ENCODE data around the gene DPP4.
"Not testable (repeated sequence)": the region's sequence is repeated elsewhere in the genome, so short reads cannot be mapped to it uniquely, and the experiment has no call there.

Gene DPP4

DNA sequence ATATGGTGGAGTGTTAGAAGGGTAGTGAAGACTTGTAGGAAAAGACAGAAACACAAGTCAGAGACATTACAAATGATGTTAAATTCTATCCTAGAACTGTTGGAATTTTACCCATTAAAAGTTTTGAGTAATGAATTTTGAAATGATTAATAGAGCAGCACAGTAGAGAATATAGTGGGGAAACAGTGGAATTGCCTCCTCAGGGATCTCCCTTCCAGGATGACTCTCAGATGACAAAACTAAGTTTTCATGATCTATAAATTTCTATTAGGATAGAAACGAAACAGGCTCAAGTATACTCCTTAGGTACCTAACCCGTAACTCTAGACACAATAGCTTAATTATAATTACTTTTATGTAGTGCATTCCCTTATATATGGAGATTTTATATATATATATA is 86.7 kb downstream of the DPP4 start:
- no peak for DNase-seq

DNA sequence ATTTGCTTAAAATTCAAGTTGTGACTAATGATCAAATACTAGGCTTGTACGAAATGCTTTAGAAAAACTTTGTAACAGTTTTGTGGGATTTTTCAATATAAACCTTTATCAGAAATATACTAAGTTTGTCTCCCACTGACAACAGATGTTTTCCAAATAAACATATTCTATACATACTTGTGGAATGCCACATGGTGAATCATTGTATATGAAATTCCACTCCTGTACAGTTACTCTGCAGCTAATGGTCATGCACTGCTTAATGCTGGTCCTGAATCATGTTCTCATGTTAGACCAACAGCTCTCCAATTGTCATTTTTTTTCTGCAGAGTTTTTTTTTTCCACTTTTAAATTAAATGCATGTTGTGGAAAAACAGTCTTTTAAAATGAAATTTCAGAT is 90.1 kb downstream of the DPP4 start:
- no peak for DNase-seq

DNA sequence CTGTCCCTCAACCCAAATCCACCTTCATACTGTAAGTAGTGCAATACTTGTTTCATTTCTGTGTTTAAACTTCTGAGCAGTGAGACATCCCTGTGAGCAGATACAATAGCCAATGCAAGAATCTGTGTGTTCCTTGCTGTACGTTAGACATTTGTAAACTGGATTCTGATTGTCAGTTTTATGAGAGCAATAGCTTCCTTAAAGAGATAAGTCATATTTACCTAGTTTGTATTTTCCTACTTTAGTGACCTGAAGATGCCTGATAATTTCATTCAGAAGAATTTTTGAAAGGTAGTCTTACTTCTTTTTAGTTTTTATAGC is 90.7 kb downstream of the DPP4 start:
- no peak for DNase-seq

DNA sequence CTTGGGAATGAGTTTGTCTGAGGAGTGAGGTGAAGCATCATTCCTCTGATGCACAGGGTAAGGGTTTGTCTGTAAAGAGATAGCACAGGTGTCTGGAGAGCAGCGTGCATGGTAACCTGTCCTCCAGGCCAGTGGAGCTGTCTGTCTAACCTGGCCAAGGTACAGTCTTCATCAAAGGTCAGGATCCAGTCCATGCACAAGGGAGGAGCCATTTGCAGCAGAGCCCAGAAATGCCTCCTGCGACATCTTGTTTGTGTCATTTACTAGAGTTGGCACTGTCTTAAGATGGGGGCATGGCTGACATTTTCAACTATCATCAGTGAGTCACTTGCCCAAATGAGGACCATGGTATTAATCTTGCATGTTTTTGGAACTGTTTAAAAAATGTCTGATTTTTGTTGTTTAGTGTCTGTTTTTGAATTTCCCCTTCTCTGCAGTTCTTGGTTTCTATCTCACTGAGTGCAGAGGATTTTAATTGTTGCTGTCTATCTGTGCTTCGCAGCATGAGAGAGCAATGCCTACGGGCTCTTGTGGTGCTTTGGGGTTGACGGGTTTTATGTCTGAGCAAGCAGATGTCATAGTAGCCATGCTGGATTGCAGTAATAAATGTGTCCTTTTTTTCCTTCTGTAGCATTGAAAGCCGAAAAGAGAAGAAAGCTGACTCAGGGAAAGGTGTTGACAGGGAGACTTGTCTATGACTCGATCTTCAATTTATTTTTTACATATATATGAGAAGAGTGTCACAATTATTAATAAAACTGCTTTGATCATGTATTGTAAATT is 91.3 kb downstream of the DPP4 start:
- DNase-seq = no peak

DNA sequence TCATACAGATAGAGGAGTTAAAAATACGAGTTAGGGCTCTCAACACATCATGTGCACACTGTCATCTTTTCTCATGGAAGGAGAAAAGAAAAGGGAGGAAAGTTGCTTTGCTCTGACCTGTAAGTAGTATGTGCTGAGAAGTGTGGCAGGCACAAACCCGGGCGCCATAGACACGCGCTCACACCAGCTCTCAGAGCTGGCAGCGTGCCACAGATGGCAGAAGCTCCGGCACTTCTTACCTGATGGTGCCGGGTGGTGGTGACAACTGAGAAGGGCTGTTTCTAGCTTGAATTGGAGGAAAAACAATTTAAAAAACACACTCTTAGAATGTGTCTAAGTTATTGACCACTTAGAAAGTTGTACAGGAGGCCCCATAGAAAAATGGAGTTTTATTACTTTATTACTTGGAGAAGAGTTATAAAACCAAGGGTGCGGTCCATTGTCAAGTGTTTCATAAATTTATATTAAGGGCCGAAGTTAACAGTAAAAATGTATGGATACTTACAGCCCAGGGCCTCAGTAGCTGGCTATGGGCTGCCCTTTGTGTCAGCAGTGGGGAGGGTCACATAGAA is 92.2 kb downstream of the DPP4 start:
- no peak for DNase-seq

DNA sequence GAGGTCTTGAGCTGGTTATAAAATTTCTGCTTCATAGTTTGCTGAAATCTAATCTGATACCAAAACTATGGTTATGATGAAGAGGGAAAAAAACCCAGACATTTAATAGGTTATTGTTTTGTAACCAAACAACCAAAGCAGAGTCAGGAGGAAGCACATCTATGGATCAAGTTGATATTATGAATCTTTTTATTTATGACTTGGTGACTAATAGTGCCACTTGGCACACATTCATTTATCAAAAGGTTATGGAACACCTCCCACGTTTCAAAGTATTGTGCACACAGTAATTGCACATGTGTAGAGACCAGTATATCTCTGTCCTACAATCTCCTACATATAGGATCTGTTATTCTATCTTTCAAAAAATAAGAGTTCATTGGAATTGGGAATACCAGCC is 93.0 kb downstream of the DPP4 start:
- no peak for DNase-seq

DNA sequence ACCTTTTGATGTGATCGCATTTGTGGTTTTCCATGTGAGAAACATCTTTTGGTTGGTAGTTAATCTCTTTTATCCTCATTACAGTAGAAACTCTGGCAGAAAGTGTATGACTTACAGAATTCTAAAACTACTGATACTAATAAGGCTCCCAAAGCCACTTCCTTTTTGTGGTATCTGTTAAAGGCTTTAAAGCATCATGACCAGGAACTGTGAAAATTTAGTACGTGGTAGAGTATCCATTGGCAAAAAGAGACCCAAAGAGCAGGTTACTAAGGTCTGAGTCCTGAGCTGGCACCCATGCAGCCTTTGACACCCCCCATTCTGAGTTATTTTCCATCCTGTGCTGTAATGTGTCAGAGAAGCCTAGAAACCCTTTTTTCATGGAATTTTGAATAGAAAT is 94.5 kb downstream of the DPP4 start:
- DNase-seq = no peak

DNA sequence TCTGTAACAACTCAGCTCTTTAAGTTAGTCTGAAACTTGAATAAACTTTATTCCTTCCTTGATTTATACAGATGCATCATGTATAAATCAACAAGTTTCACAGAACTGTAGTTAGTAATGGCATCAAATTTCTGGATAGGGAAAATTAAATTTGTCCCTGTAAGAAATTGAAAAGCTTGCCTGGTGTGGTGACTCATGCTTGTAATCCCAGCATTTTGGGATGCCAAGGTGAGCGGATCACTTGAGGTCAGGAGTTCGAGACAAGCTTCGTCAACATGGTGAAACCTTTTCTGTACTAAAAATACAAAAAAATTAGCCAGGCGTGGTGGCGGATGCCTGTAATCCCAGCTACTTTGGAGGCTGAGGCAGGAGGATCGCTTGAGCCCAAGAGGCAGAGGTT is 96.1 kb downstream of the DPP4 start:
- not testable (repeated sequence) for DNase-seq

DNA sequence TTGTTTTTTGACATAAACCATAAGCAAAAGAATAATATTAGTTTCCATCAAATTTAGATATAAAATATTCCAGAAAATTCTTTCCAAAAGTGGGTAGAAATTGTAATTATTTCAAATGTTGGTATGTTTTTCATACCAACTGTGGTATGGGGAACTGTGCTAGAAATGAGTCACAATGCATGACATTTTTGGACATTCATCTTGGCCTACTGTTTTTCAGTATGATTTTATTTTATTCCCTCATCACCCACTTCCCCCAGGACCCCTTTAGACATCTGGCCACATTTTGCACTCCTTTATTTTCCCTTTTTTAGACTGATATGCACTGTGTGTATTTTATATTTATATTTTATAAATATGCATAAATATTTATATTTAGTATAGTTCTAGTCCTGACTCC is 97.1 kb downstream of the DPP4 start:
- DNase-seq = no peak

DNA sequence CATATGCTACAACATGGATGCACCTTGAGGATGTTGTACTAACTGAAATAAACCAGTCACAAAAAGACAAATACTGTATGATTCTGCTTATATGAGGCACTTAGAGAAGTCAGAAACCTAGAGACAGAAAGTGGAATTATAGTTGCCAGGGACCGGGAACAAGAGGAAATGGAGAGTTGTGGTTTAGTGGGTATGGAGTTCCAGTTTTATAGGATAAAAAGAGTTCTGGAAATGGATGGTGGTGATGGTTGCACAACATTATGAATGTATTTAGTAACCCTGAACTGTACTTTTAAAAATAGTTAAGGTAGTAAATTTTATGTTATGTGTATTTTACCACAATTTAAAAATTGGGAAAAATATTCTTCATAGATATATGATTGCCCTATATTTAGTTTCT is 97.7 kb downstream of the DPP4 start:
- no peak for DNase-seq

DNA sequence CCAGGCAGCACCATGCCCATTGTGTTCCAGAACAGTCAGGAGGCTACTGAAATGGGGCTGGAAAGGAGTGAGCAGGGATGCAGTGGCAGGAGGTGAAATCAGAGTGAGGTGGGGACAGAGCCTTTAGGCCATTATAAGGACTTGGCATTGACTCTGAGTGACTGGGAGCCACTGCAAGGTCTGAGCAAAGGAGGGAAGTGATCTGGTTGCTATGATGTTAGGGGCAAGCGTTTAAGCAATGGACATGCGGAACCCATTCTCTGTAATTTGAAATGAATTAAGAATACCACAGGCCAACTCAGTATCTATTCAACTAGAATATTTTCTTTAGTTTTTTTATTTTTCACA is 98.2 kb downstream of the DPP4 start:
- no peak for DNase-seq

DNA sequence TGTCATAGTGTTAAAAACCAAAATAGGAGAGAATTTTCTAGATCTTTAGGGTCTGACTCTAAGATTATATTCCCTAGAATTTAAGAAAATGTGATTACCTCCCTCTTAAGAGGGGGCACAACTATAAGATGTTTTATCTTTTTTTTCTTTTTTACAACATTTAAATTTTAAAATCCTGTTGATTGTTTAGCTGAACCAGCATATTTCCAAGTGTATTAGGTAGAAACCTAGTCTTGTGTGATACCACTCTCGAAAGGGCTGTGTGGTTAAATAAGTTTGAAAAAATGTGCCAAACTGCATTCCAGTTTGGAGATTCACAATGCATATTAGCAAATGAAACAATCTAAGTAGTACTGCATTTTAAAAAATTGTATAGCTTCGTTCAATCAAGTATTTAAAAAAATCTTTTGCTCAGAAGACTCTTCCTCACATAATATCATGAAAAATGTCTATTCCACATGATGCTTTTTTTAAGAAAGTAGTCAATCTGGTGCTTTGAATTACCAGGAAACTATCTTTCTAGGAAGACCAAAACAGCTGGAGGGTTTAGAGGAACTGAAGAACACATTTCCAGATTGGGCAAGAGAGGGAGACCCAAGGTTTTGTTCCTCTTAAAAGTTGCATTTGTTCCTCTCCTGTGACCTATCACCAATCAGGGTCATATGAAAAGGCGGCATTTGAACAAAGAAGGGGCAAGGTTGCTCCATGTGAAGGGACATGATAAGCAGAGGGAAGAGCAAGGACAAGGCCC is 98.8 kb downstream of the DPP4 start:
- no peak for DNase-seq

DNA sequence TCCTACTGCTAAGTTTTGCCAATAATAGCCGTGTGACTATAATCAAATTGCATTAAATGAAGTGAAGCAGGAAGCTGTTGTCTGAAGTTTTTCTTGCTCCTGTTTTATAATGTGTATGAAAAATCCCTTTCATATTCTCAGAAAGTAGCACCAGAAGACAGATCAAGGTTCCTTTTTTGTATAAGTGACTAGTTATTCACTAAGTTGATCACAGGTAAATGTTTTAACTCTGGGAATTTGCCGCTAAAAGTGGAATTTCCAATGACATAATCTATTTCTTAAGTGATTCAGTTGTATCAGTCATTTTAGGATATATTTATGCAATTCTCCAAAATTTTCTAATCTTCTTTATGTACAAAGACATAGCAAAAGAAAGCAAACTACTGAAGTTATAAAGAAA is 99.6 kb downstream of the DPP4 start:
- DNase-seq = no peak

DNA sequence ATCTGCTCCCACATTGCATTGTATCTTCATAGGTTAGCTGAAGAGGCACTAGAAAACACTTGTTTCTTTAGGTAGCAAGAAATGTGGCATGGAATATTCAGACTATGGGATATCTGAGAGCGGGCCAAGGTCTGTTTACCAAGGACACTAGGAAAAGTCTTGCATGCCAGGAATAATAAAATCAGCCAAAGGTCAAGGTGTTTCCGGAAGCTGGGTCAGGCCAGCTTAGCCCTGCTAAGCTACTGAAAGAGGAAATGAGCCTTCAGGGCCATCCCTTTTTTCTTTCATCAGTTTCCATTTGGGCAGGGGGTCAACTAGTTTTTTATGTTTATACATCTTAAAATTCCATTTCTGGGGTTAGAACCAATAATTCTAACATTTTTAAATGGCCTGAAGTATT is 101.1 kb downstream of the DPP4 start:
- no peak for DNase-seq

DNA sequence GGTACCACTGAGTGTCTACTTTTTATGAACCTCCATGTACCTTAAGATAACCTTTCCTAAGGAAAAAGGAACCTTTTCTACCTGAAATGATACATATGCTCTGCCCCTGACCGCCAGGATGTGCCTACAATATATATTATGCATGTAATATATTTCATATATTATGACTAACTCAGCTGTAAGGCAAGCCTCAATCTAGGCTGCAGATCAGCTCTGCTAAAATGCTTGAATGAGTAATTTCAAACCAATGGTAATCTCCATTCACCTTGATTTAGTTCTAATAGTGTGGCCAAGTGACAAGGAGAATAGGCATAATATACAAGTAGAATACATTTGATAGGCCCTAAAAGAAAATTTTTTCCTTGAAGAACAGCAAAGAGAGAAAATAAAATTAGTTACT is 101.8 kb downstream of the DPP4 start:
- no peak for DNase-seq

DNA sequence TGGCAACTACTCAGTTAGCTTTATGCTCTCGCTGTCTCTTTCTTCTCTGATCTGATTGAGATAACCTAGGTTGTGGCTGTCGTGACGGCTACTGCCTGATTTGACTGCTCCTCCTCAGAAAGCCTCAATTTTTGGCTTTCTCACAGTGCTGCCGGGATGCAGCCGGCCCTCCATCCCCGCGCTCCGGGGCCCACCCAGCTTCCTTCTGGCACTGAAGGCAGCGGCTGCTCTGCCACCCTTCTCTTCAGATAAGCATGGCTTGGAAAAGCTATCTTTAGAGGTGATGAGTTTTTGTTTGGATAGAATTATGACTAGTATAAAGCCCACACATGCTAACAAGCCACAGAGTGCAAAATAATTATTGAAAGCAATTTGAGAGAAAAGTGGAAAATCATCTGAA is 102.5 kb downstream of the DPP4 start:
- DNase-seq = no peak

DNA sequence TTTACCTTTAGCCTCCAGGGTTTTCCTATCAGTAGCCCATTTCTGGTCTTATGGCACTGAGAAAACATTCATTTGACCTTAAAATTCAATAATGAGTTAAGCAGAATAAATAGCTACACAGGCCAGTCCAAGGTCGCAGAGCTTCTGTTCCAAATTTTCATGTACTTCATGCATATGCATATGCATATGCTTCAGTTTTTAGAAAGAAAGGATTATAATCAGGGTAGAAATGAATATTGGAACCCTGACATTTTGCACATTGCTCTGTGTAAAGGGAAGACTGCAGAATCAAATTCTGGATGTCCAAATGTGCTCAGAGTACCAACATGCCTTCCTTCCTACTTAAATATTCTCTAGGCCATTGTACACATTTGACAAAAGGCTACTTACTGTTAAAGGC is 104.9 kb downstream of the DPP4 start:
- no peak for DNase-seq

DNA sequence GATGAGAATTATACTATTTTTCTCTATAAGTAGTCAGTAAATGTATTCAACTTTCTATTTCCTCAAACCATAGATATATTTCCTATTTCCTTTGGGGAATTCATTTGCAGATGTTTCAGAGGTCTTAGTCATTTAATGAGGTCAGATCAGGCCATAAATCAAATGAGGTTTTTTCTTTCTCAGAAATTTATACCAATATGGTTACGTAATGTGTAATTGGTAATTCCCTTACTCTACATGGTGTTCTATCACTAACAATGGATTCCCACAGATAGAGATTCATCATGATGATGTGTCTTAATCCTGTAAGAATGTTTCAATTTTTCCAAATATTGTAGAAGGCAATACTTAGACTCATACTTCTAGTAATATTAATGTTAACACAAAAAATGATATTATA is 108.0 kb downstream of the DPP4 start:
- DNase-seq = no peak

DNA sequence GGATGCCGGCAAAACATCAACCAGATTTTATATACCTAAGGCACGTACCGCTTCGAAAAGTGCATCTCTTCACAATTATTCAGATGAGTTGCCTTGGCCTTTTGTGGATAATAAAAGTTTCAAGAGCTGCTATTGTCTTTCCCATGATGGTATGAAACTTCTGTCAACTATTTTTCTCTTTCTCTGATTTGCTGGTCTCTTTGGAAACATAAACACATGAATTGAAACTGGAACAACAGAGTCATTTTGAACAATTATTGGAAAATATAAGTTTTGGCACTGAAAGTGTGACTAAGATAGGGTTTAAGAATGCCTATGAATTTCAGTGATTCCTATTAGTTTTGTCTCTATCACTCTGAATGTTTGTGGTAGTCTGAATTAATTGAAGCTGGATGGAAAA is 109.9 kb downstream of the DPP4 start:
- DNase-seq = no peak

DNA sequence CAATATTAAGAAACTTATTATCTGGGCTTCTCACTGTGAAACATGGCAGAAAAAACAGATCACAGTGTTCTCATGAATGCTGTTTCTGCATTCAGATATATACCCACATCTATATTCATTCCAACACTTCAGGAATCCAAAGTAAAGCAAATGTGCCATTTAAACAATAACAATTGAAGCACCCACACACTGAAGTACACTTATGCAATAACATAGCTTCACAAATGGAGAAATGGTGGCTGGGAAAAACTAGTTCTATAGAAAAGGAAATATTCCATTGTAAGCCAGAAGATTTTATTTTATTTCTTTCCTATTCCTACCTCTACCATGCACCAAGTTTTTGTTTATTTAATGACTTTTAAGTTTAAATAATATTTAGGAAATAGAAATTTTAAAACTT is 111.9 kb downstream of the DPP4 start:
- peak in 1 of 2 donors; percentile 26 for DNase-seq

DNA sequence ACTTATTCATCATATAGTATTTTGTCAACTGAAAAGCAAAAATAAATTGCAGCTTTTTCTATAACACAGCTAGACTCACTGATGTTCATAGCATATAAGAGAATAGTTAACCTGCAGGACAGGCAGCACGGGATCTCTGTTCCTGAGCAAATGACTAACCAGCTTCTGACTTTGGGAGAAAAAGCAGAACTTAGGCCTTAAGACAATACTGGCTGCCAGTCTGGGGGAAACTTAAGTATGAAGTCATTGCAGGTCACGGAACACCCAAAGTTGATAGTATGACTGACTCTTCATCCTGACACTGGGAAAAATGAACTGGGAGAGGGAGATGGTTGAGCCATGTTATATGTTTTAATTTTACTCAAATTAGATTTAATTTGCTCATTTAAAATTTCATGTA is 113.0 kb downstream of the DPP4 start:
- DNase-seq = no peak

DNA sequence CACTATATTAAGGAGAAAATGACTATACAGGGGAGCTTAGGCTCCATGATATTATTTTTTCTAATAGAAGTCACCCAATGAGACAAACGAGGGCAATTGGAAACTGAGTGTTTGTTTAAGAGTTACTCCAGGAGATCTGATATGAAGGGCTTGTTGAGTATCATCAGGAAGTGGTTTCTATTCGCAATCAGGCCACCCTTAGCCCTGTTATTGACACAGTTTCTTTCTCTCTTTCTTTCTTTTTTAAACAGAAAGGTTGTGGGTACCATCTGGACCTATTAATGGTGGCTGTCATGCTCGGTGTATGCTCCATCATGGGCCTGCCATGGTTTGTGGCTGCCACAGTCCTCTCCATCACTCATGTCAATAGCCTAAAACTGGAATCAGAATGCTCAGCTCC is 117.3 kb downstream of the DPP4 start:
- no peak for DNase-seq

DNA sequence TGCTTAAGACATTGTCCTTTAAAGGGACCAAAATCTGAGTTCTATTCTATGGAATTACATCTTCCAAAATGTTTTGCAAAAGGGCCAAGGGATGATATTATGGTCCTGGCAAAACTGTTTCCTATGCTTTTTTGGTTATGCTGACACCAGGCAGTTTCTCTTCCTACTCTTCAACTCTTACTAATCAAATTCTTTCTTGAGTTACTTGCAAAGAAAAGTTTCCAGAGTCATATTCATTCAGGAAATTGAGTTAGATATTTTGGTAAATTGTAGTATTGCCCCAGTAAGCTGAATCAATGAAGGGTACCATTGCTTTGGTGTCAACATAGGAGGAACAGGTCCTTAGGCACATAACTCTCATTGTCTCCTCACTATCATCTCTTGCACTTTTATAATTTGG is 118.8 kb downstream of the DPP4 start:
- no peak for DNase-seq

DNA sequence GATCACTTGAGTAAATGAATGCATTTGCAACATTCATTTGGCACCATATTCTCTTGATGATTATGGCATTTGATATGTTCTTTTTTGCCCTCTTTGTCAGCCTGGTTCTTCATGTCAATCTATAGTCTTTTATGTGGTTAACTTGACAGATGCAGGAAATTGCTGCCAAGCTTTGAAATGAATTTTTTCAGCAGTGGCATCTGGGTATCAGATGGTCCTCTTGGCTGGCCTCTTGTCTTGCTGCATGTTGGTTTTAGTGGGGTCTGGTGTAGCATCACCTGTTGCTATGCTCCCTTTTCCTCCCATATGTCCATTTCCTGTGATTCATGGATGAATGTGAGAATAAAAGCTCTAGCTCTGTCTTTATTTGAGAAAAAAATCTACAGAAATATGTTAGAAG is 119.9 kb downstream of the DPP4 start:
- no peak for DNase-seq

DNA sequence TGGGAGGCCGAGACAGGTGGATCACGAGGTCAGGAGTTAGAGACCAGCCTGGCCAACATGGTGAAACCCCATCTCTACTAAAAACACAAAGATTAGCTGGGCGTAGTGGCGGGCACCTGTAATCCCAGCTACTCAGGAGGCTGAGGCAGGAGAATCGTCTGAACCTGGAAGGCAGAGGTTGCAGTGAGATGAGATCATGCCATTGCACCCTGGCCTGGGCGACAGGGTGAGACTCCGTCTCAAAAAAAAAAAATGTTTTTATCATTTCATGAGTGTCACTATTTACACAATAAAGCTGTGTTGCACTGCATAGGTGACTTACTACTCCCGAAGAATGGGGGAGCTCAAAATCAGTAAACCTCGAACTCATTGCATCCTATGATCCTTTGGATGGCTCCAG is 120.6 kb downstream of the DPP4 start:
- not testable (repeated sequence) for DNase-seq
